SK-N-SH (cell line): ENCODE measurements around the gene AMDHD2. TPM values are rescaled to one million over a fixed set of nuclear protein-coding genes. Genes with fewer than 3 reads are reported as not detected.

Source experiments
- CTCF ChIA-PET: fragments of 300-600, 350-600 bp; formaldehyde crosslinking; extraction: SDS; loops from one replicate; lab custom pipeline; 2021; lab: Yijun Ruan, JAX
- POLR2A ChIA-PET: fragments of 350-600 bp; sonication (Branson Sonifier 250); formaldehyde crosslinking; extraction: SDS; loops from one replicate; lab custom pipeline; 2020; ENCODE audit warnings: antibody characterized with exemption, inconsistent platforms; lab: Yijun Ruan, JAX
- DNase-seq: peaks from one replicate; pipeline ENCODE4 v3.0.0; 2012
- H2AFZ ChIP-seq: fragments of 200-600 bp; sonication (generic); 2 replicates; pipeline ENCODE4 v1.8.1; 2016; ENCODE audit warnings: antibody characterized with exemption, mild to moderate bottlenecking, low read depth
- H3F3A ChIP-seq: fragments of 200-600 bp; sonication (generic); replicated peaks from 2 replicates; pipeline ENCODE3; 2016; ENCODE audit warnings: antibody characterized with exemption, mild to moderate bottlenecking; ENCODE audit not compliant: insufficient read depth
- H3K27ac ChIP-seq, 2 experiments: fragments of 200-500 bp in 1 of 2; fragments of 200-600 bp in 1 of 2; sonication (Bioruptor generic) in 1 of 2; sonication (generic), shearing (Covaris generic) in 1 of 2; 2 replicates each; pipeline versions ENCODE4 v1.5.1 to v1.6.1; 2014 to 2016; ENCODE audit warnings: low read depth in 2 of 2, inconsistent platforms in 1 of 2, low read length in 1 of 2, mild to moderate bottlenecking in 1 of 2, mixed read lengths in 1 of 2
- H3K27me3 ChIP-seq: fragments of 200-600 bp; sonication (generic), shearing (Covaris generic); 2 replicates; pipeline ENCODE4 v1.6.1; 2016; ENCODE audit warnings: mixed run types; ENCODE audit not compliant: insufficient read depth
- H3K36me3 ChIP-seq, 2 experiments: fragments of 200-500 bp in 1 of 2; fragments of 200-600 bp in 1 of 2; sonication (Bioruptor generic) in 1 of 2; sonication (generic) in 1 of 2; replicated peaks in 1 of 2; 2 replicates each; pipeline versions ENCODE3 to v1.5.1; 2014 to 2016; ENCODE audit warnings: low read length in 1 of 2, mild to moderate bottlenecking in 1 of 2; ENCODE audit not compliant: insufficient read depth in 2 of 2, control insufficient read depth in 1 of 2
- H3K4me1 ChIP-seq, 2 experiments: fragments of 200-500 bp in 1 of 2; fragments of 200-600 bp in 1 of 2; sonication (Bioruptor generic) in 1 of 2; sonication (generic), shearing (Covaris generic) in 1 of 2; 2 replicates each; pipeline versions ENCODE4 v1.5.1 to v1.6.1; 2014 to 2016; ENCODE audit warnings: low read depth in 1 of 2, low read length in 1 of 2, mixed run types in 1 of 2; ENCODE audit not compliant: insufficient read depth in 2 of 2, control insufficient read depth in 1 of 2
- H3K4me2 ChIP-seq: fragments of 200-600 bp; sonication (generic), shearing (Covaris generic); 2 replicates; pipeline ENCODE4 v1.6.1; 2017; ENCODE audit warnings: mixed run types
- H3K4me3 ChIP-seq, 2 experiments: fragments of 200-500 bp in 1 of 2; fragments of 200-600 bp in 1 of 2; sonication (Bioruptor generic) in 1 of 2; sonication (generic), shearing (Covaris generic) in 1 of 2; 2 replicates each; pipeline versions ENCODE4 v1.5.1 to v1.8.1; 2014 to 2016; ENCODE audit warnings: low read depth in 2 of 2, inconsistent platforms in 1 of 2, low read length in 1 of 2, mild to moderate bottlenecking in 1 of 2, mixed read lengths in 1 of 2, moderate library complexity in 1 of 2
- H3K79me2 ChIP-seq: fragments of 200-600 bp; sonication (generic); 2 replicates; pipeline ENCODE4 v1.8.1; 2017; ENCODE audit warnings: mild to moderate bottlenecking; ENCODE audit not compliant: insufficient read depth
- H3K9ac ChIP-seq: fragments of 200-600 bp; sonication (generic); 2 replicates; pipeline ENCODE4 v1.6.1; 2017; ENCODE audit warnings: mixed run types
- H3K9me2 ChIP-seq: fragments of 200-600 bp; sonication (generic); 2 replicates; pipeline ENCODE4 v1.6.1; 2017; ENCODE audit warnings: mixed run types
- H3K9me3 ChIP-seq: fragments of 200-600 bp; sonication (generic); 2 replicates; pipeline ENCODE4 v1.6.1; 2017; ENCODE audit warnings: mixed run types, mild to moderate bottlenecking, moderate library complexity
- H4K20me1 ChIP-seq: fragments of 200-600 bp; sonication (generic); 2 replicates; pipeline ENCODE4 v1.6.1; 2017; ENCODE audit warnings: mild to moderate bottlenecking, mixed run types; ENCODE audit not compliant: insufficient read depth
- EP300 ChIP-seq, 2 experiments: IDR thresholded peaks; 2 replicates each; pipeline versions ENCODE4 v1.4.0 to v1.6.1; 2012; ENCODE audit warnings: borderline replicate concordance in 1 of 2, low read depth in 1 of 2, low read length in 1 of 2
- EZH2phosphoT487 ChIP-seq: fragments of 200-600 bp; sonication (generic); IDR thresholded peaks from 2 replicates; pipeline ENCODE4 v1.6.1; 2017; ENCODE audit warnings: low read depth, mixed run types, mild to moderate bottlenecking, antibody characterized with exemption, moderate library complexity, borderline replicate concordance
- FOSL2 ChIP-seq: IDR thresholded peaks from 2 replicates; pipeline ENCODE4 v1.4.0; 2012; ENCODE audit warnings: low read depth, mild to moderate bottlenecking, moderate library complexity, borderline replicate concordance
- FOXJ3 ChIP-seq: sonication (generic); formaldehyde crosslinking; IDR thresholded peaks from 2 replicates; pipeline ENCODE4 v1.5.1; 2020; ENCODE audit warnings: mild to moderate bottlenecking, missing genetic modification reagents
- FOXM1 ChIP-seq: IDR thresholded peaks from 2 replicates; pipeline ENCODE4 v1.4.0; 2012; ENCODE audit warnings: low read depth, mild to moderate bottlenecking
- GATA2 ChIP-seq: sonication (generic); formaldehyde crosslinking; IDR thresholded peaks from 2 replicates; pipeline ENCODE4 v1.5.0; 2020; ENCODE audit warnings: mild to moderate bottlenecking, missing genetic modification reagents
- JUND ChIP-seq: IDR thresholded peaks from 2 replicates; pipeline ENCODE4 v1.4.0; 2012
- MEF2A ChIP-seq: IDR thresholded peaks from 2 replicates; pipeline ENCODE4 v1.4.0; 2012; ENCODE audit warnings: low read depth, borderline replicate concordance
- MXI1 ChIP-seq: IDR thresholded peaks from 2 replicates; pipeline ENCODE4 v1.6.1; 2012; ENCODE audit warnings: mild to moderate bottlenecking, low read depth, low read length, improper control_type of control experiment
- NFIC ChIP-seq: IDR thresholded peaks from 2 replicates; pipeline ENCODE4 v1.4.0; 2012; ENCODE audit warnings: borderline replicate concordance
- NRF1 ChIP-seq: IDR thresholded peaks from 2 replicates; pipeline ENCODE4 v1.6.1; 2012; ENCODE audit warnings: low read depth, mild to moderate bottlenecking, low read length
- POLR2AphosphoS5 ChIP-seq: IDR thresholded peaks from 2 replicates; pipeline ENCODE4 v1.6.1; 2012; ENCODE audit warnings: low read depth, low read length
- RXRA ChIP-seq: IDR thresholded peaks from 2 replicates; pipeline ENCODE4 v1.4.0; 2012; ENCODE audit warnings: low read depth, mild to moderate bottlenecking, borderline replicate concordance
- SMC3 ChIP-seq: IDR thresholded peaks from 2 replicates; pipeline ENCODE4 v1.6.1; 2012; ENCODE audit warnings: low read depth, low read length, improper control_type of control experiment
- TAF1 ChIP-seq: IDR thresholded peaks from 2 replicates; pipeline ENCODE4 v1.6.1; 2012; ENCODE audit warnings: low read depth, mild to moderate bottlenecking, low read length, moderate library complexity, borderline replicate concordance
- TCF12 ChIP-seq: IDR thresholded peaks from 2 replicates; pipeline ENCODE4 v1.4.0; 2012
- TEAD4 ChIP-seq: IDR thresholded peaks from 2 replicates; pipeline ENCODE4 v1.4.0; 2012; ENCODE audit warnings: mild to moderate bottlenecking, borderline replicate concordance; ENCODE audit not compliant: insufficient read depth
- YY1 ChIP-seq: IDR thresholded peaks from 2 replicates; pipeline ENCODE4 v1.4.0; 2012; ENCODE audit warnings: low read depth, mild to moderate bottlenecking
- WGBS: methylation state at CpG from one replicate; pipeline ENCODE4 v1.1.6; 2017; ENCODE audit warnings: low lambda C conversion rate; 5-methylcytosine and 5-hydroxymethylcytosine counted together
- polyA plus RNA-seq, 3 experiments: library from polyadenylated mRNA; depleted of rRNA; stranded (reverse); fragments of >200 nt; gene quantifications; 2 replicates each; pipeline ENCODE4 v1.2.3, GENCODE V29; 2012
- TF ChIP-seq, protein P1 (sequence below): fragments of 150-350 bp; IDR thresholded peaks from 2 replicates; pipeline ENCODE4 v1.6.1; 2016; ENCODE audit warnings: mild to moderate bottlenecking, low read depth, low read length
- TF ChIP-seq, protein P2 (sequence below): fragments of 150-350 bp; IDR thresholded peaks from 2 replicates; pipeline ENCODE4 v1.6.1; 2017; ENCODE audit warnings: antibody characterized with exemption, low read length, low read depth, borderline replicate concordance
- TF ChIP-seq, protein P3 (sequence below): fragments of 200-600 bp; sonication (generic); IDR thresholded peaks from 2 replicates; pipeline ENCODE4 v1.6.1; 2017; ENCODE audit warnings: antibody characterized with exemption, mild to moderate bottlenecking, moderate library complexity
- TF ChIP-seq, protein P4 (sequence below): IDR thresholded peaks from 2 replicates; pipeline ENCODE4 v1.4.0; 2012; ENCODE audit warnings: low read depth
- TF ChIP-seq, protein P5 (sequence below): IDR thresholded peaks from 2 replicates; pipeline ENCODE4; 2012

AMDHD2 gene
- polyA plus RNA-seq, 1 of the 3 experiments (the other 2 are of a cell fraction): 38.1 TPM

DNA sequence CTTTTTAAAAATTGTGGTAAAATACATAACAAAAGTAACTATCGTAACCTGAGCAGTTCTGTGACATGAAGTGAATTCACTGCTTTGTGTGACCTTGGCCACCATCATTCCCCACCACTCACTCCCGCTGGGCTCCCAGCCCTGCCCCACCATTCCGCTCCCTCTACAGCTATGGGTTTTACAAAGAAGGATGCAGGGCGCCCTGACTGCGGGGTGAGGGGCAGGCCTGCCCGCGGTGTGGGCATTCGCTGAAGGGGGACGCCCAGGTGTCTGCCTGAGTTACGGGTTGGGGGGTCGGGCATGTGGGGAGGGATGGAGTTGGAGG lies 11.2 kb downstream of the AMDHD2 start, which contains the start of gene CEMP1:
CEMP1 (minus strand) TSS at position 38 of the 325 bp plus-strand sequence. CDS start 335 bp downstream, outside the sequence.
- H2AFZ ChIP-seq: peak within 1 kb of the TSS; percentile 79; the same call in 1 of the 2 replicates

DNA sequence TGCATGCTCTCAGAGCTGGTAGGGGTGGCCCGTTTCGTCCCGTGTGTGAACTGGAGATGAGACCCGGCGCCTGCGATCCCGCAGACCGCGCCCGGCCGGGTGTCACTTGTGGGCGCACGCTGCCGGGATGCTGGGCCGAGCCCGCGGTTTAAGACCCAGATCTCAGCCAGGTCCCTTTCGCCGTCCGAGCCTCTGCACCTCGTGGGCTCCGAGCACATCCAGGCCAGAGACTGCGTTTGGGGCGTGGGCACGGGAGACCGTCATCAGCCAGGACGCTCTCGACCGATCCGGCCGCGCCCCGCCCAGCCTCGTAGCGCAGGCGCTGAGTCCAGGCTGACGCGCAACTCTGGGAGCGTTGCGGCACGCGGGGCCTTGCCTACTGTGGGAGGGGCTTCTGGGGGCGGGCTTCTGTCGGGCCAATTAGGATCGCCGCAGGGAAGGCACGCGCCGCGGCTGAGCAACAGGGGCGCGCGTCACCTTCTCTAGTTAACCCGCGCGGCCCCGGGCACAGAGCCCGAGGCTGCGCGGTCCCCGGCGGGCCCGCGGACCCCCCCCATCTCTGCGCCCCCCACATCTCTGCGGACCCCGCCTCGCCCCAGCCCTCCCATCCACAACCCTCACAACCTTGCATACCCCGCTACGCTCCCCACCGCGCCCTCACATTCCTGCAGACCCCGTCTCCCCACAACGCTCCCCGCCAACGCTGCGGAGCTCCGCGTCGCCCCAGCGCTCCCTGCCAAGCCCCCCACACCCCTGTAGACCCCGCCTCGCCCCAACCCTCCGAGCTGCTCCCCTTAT lies 11.7 kb downstream of the AMDHD2 start:
- 2% methylated on average over 30 of the region's 84 CpGs for WGBS
- TF ChIP-seq, protein P1, sequence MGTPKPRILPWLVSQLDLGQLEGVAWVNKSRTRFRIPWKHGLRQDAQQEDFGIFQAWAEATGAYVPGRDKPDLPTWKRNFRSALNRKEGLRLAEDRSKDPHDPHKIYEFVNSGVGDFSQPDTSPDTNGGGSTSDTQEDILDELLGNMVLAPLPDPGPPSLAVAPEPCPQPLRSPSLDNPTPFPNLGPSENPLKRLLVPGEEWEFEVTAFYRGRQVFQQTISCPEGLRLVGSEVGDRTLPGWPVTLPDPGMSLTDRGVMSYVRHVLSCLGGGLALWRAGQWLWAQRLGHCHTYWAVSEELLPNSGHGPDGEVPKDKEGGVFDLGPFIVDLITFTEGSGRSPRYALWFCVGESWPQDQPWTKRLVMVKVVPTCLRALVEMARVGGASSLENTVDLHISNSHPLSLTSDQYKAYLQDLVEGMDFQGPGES: no peak
- TF ChIP-seq NRF1 (peak; percentile 87), FOSL2 (no peak; the same call in 1 of the 2 replicates), TEAD4 (no peak), MXI1 (peak; percentile 93), RXRA (no peak), JUND (0 out of 2 replicates have a peak, but pooled peaks have one; percentile 12), SMC3 (no peak), YY1 (no peak; the same call in 1 of the 2 replicates), TAF1 (peak; percentile 61; the same call in 1 of the 2 replicates), POLR2AphosphoS5 (peak; percentile 83), GATA2 (CRISPR knock-in tag) (no peak)
- TF ChIP-seq, protein P2, sequence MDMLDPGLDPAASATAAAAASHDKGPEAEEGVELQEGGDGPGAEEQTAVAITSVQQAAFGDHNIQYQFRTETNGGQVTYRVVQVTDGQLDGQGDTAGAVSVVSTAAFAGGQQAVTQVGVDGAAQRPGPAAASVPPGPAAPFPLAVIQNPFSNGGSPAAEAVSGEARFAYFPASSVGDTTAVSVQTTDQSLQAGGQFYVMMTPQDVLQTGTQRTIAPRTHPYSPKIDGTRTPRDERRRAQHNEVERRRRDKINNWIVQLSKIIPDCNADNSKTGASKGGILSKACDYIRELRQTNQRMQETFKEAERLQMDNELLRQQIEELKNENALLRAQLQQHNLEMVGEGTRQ: peak; percentile 33; the same call in 1 of the 2 replicates
- TF ChIP-seq, protein P3, sequence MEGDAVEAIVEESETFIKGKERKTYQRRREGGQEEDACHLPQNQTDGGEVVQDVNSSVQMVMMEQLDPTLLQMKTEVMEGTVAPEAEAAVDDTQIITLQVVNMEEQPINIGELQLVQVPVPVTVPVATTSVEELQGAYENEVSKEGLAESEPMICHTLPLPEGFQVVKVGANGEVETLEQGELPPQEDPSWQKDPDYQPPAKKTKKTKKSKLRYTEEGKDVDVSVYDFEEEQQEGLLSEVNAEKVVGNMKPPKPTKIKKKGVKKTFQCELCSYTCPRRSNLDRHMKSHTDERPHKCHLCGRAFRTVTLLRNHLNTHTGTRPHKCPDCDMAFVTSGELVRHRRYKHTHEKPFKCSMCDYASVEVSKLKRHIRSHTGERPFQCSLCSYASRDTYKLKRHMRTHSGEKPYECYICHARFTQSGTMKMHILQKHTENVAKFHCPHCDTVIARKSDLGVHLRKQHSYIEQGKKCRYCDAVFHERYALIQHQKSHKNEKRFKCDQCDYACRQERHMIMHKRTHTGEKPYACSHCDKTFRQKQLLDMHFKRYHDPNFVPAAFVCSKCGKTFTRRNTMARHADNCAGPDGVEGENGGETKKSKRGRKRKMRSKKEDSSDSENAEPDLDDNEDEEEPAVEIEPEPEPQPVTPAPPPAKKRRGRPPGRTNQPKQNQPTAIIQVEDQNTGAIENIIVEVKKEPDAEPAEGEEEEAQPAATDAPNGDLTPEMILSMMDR: no peak

More for the DNA sequence above, 11.2 kb downstream of the AMDHD2 start, which contains the start of gene CEMP1:
- H3K27ac ChIP-seq: peak within 1 kb of the TSS; percentile 67 to 84
- no peaks in the 10 kb centered on the region for H3K9me3 ChIP-seq
- H3K4me2 ChIP-seq: peak within 1 kb of the TSS; percentile 95
- no peaks in the 10 kb centered on the region for H3K27me3 ChIP-seq
- 40% methylated on average over 9 of the region's 11 CpGs for WGBS
- no peak for DNase-seq
- H3K9ac ChIP-seq: peak within 1 kb of the TSS; percentile 63
- no peaks in the 10 kb centered on the region for H3K79me2 ChIP-seq
- POLR2A ChIA-PET: interaction anchor here (0.6 to 2.2 kb wide), 3 partner anchors 11 to 376 kb away, joined by 3 to 15 read pairs (median 5); partner anchors contain the start of gene AMDHD2
- peaks cover 0 to 8% of the 10 kb centered on the region in 2 experiments; a peak in 2 of 4 replicates for H3K4me1 ChIP-seq
- H4K20me1 ChIP-seq: no peaks in the 10 kb centered on the region
- H3K9me2 ChIP-seq: no peaks in the 10 kb centered on the region
- H3K36me3 ChIP-seq: peaks cover 0 to 15% of the 10 kb centered on the region in 2 experiments
- no peak for TF ChIP-seq NFIC
- TF ChIP-seq EZH2phosphoT487: no peak
- no peak for TF ChIP-seq FOXJ3
- TF ChIP-seq, protein P4, sequence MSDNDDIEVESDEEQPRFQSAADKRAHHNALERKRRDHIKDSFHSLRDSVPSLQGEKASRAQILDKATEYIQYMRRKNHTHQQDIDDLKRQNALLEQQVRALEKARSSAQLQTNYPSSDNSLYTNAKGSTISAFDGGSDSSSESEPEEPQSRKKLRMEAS: no peak
- TF ChIP-seq MEF2A: no peak
- TF ChIP-seq EP300 (IDR thresholded peaks at IDR 0.05; ENCODE audit: borderline replicate concordance in 1 of 2, low read depth in 1 of 2, low read length in 1 of 2): no peak
- no peak for TF ChIP-seq YY1
- TF ChIP-seq FOXM1: no peak
- TF ChIP-seq, protein P5, sequence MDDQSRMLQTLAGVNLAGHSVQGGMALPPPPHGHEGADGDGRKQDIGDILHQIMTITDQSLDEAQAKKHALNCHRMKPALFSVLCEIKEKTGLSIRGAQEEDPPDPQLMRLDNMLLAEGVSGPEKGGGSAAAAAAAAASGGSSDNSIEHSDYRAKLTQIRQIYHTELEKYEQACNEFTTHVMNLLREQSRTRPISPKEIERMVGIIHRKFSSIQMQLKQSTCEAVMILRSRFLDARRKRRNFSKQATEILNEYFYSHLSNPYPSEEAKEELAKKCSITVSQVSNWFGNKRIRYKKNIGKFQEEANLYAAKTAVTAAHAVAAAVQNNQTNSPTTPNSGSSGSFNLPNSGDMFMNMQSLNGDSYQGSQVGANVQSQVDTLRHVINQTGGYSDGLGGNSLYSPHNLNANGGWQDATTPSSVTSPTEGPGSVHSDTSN: no peak
- no peak for TF ChIP-seq TCF12
- CTCF ChIA-PET: interaction anchor here (0.6 to 1.0 kb wide), 3 partner anchors 12 to 101 kb away, joined by 3 to 5 read pairs (median 3); partner anchors contain the start of gene AMDHD2
- H3F3A ChIP-seq: peaks cover 19% of the 10 kb centered on the region
- peak within 1 kb of the TSS; percentile 58 to 67 for H3K4me3 ChIP-seq

More for the DNA sequence above, 11.7 kb downstream of the AMDHD2 start:
- Histone ChIP-seq H3K36me3 (peaks cover 0 to 15% of the 10 kb centered on the region in 2 experiments), H3K4me2 (peak overlapping the region; percentile 95), H4K20me1 (no peaks in the 10 kb centered on the region), H3K4me3 (peak overlapping the region; percentile 58 to 67), H3K79me2 (no peaks in the 10 kb centered on the region), H3K27ac (peak overlapping the region; percentile 67 to 84), H3F3A (peaks cover 19% of the 10 kb centered on the region), H3K9me2 (no peaks in the 10 kb centered on the region), H3K9me3 (no peaks in the 10 kb centered on the region), H3K9ac (peak overlapping the region; percentile 63), H3K4me1 (peaks cover 0 to 8% of the 10 kb centered on the region in 2 experiments; a peak in 2 of 4 replicates), H2AFZ (peak overlapping the region; percentile 79; the same call in 1 of the 2 replicates), H3K27me3 (no peaks in the 10 kb centered on the region)
- DNase-seq: peak; percentile 99
- ChIA-PET POLR2A (interaction anchor here (0.6 to 2.2 kb wide), 4 partner anchors 12 to 317 kb away, joined by 3 to 15 read pairs (median 6); partner anchors contain the start of genes AMDHD2 and ATP6V0C), CTCF (interaction anchor here (0.8 kb wide), 2 partner anchors 30 to 101 kb away, joined by 3 read pairs; no protein-coding TSS in a partner anchor)
